IMR-90 (cell line): ENCODE data around the gene PLCXD1.

Source experiments
- BHLHE40 ChIP-seq: fragments of 150-350 bp; IDR thresholded peaks from 2 replicates; pipeline ENCODE4 v1.6.1; 2016; ENCODE audit warnings: mild to moderate bottlenecking, low read depth, low read length
- CEBPB ChIP-seq: IDR thresholded peaks from 2 replicates; pipeline ENCODE4 v1.6.1; 2012; ENCODE audit warnings: low read depth, low read length, improper control_type of control experiment
- CHD1 ChIP-seq: IDR thresholded peaks from 2 replicates; pipeline ENCODE4 v1.6.1; 2012; ENCODE audit warnings: low read depth, low read length, improper control_type of control experiment
- CTCF ChIP-seq: conservative IDR thresholded peaks from 2 replicates; pipeline ENCODE4 v1.5.1; 2012; ENCODE audit warnings: mild to moderate bottlenecking, low read depth, low read length, improper control_type of control experiment
- ELK1 ChIP-seq: fragments of 150-350 bp; IDR thresholded peaks from 2 replicates; pipeline ENCODE4 v1.6.1; 2016; ENCODE audit warnings: low read depth, mild to moderate bottlenecking, low read length, moderate library complexity, borderline replicate concordance
- MAFK ChIP-seq: IDR thresholded peaks from 2 replicates; pipeline ENCODE4 v1.6.1; 2012; ENCODE audit warnings: low read depth, low read length, improper control_type of control experiment
- MAZ ChIP-seq: IDR thresholded peaks from 2 replicates; pipeline ENCODE4 v1.6.1; 2012; ENCODE audit warnings: low read depth, mild to moderate bottlenecking, low read length, improper control_type of control experiment, moderate library complexity, borderline replicate concordance
- MXI1 ChIP-seq: IDR thresholded peaks from 2 replicates; pipeline ENCODE4 v1.6.1; 2012; ENCODE audit warnings: low read depth, mild to moderate bottlenecking, low read length, moderate library complexity, borderline replicate concordance
- POLR2A ChIP-seq: IDR thresholded peaks from 2 replicates; pipeline ENCODE4 v1.6.1; 2012; ENCODE audit warnings: mild to moderate bottlenecking, low read depth, low read length
- RAD21 ChIP-seq: IDR thresholded peaks from 2 replicates; pipeline ENCODE4 v1.6.1; 2012; ENCODE audit warnings: low read length, improper control_type of control experiment
- RCOR1 ChIP-seq: IDR thresholded peaks from 2 replicates; pipeline ENCODE4 v1.6.1; 2012; ENCODE audit warnings: mild to moderate bottlenecking, low read length, improper control_type of control experiment; ENCODE audit not compliant: insufficient replicate concordance
- RFX5 ChIP-seq: IDR thresholded peaks from 2 replicates; pipeline ENCODE4 v1.8.0; 2012; ENCODE audit warnings: low read depth, mild to moderate bottlenecking, low read length, moderate library complexity
- SMC3 ChIP-seq: fragments of 150-350 bp; IDR thresholded peaks from 2 replicates; pipeline ENCODE4 v1.6.1; 2016; ENCODE audit warnings: low read depth, mild to moderate bottlenecking, antibody characterized with exemption, low read length, moderate library complexity
- USF2 ChIP-seq: fragments of 150-350 bp; IDR thresholded peaks from 2 replicates; pipeline ENCODE4 v1.6.1; 2017; ENCODE audit warnings: mild to moderate bottlenecking, antibody characterized with exemption, low read length, low read depth

- TF ChIP-seq CTCF (no peak), CEBPB (no peak), RAD21 (no peak), RCOR1 (no peak), POLR2A (no peak), SMC3 (no peak), USF2 (no peak), MXI1 (no peak), ELK1 (no peak), BHLHE40 (no peak), RFX5 (no peak), CHD1 (no peak), MAFK (no peak), MAZ (no peak)
Observed at GRCh38 chrX:254630-255215, 26.5 kb upstream of the PLCXD1 start.
